D341Med (cell line): ENCODE results near the gene PAQR7.
A peak's percentile ranks its signal among the peaks of the same experiment; 100 is the strongest.
"Not testable (repeated sequence)": the region's sequence is repeated elsewhere in the genome, so short reads cannot be mapped to it uniquely, and the experiment has no call there.

ENCODE experiments used
- DNase-seq: peaks from one replicate; pipeline ENCODE4 v3.0.0; 2012; ENCODE audit warnings: low spot score

PAQR7 gene

DNA sequence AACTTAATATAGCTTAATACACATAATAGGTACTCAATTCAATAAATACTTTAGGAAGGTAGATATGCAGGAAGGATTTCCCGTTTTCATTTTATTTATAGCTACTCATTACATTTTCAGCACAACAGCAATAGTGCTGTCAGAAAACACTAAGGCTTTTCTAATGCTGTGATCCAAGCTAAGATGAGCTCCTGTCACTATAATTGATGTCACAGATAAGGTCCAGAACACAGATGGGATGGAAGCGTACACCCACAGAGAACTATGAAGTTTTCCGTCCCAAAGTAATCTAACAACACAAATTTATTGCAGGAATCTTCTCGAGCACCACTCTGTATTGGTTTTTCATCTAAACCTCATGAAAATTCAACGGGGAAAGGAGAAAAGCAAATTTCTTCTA is 29.8 kb downstream of the PAQR7 start:
- no peak for DNase-seq

DNA sequence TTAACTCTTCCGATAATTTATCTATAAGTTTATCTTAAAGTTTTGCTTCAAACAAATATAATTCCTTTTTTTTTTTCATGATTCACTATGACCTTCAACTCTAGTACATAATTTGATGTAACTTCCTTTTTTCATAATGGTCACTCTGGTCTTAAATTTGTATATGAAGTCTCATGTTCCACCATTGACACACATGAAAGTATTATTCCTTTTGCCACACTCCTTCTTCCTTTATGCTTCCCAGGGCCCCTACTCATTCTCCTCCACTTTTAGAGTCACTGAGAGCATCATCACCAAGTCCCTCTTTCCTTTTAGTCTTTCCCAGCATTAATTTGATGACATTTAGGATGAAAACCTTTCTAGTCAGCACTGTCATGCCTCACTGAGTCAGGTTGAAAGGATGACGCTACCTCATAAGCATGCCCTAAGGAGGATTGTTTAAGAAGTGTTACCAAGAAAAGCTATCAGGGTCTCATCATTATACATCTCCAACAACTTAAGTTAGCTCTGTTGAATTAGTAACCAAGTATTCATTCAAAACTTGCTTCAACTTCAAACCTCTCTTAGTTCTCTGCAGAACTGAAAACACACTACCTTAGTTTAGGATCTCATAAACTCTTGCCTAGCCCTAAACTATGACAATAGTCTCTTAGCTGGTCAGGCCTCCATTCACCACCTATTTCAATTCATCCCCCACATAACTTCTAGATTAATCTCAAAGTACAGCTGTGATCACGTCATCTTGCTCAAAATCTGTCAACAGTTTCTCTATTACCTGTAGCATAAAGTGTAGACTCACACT is 30.8 kb downstream of the PAQR7 start:
- DNase-seq = no peak

DNA sequence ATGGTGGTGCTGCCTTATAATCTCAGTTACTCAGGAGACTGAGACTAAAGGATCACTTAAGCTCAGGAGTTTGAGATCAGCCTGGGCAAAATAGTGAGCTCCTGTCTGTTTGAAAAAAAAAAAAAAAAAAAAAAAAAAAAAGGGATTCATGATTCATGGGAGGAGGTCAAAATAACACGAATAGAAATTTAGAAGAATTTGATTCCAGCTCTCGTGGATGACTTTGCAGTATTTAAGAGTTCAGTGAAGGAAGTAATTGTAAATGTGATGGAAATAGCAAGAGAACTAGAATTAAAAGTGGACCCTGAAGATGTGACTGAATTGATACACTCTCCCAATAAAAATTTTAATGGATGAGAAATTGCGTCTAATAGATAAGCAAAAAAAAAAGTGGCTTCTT is 32.0 kb downstream of the PAQR7 start:
- no peak for DNase-seq

DNA sequence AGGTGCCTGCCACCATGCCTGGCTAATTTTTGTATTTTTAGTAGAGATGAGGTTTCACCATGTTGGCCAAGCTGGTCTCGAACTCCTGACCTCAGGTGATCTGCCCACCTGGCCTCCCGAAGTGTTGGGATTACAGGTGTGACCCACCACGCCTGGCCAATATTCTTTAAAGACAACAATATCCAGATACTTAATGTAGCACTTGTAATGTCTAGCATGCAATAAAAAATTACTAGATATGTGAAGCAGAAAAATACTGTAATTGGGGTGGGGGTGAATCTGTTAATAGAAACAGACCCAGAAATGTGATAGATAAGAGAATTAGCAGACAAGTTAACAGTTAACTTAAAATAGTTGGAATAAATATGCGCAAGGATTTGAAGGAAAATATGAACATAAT is 35.7 kb downstream of the PAQR7 start:
- not testable (repeated sequence) for DNase-seq

DNA sequence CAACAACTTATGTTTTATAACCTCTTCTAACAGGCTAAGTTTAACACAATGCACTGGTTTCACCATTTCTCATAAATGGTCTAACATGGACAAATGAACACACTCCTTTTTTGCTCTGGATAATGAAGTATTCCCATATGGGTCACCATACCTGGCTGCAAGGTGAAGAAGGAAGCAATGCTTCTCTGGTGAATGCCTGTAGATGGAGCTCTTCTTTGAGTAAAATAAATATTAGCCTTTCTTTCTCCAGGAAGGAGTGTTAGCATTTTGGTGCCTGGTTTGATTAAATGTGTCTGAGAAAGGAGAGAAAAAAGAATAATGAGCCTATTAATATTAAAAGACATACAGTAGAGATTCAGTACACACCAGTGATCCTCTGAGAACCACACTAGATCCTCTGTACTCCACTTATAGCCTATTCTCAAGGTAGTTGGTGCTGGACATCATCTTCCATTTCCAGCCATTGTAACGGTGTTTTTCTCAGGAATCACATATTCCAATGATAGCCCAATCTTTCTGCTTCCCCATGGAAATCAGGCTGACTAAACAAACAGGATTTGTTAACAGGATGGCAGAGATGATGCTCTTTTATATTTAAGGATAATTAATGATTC is 38.1 kb downstream of the PAQR7 start:
- no peak for DNase-seq

DNA sequence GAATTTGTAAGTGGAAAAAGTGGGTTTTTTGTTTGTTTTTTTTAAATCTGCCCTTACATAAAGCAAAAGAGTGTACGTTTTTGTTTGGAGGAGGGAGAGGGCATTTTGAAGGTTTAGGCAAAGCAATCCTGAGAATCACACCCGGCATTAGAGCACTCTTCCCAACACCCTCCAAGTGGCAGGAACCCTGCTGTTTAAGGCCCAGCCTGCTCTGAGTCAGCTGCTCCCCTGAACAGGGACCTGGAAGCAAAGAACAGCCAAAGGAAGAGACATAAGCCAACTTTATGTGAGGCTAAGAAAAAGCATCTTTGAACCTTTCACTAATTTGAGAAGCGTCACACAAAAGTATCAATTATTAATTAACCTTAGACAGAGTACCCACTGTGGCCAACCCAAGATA is 38.8 kb downstream of the PAQR7 start:
- no peak for DNase-seq

DNA sequence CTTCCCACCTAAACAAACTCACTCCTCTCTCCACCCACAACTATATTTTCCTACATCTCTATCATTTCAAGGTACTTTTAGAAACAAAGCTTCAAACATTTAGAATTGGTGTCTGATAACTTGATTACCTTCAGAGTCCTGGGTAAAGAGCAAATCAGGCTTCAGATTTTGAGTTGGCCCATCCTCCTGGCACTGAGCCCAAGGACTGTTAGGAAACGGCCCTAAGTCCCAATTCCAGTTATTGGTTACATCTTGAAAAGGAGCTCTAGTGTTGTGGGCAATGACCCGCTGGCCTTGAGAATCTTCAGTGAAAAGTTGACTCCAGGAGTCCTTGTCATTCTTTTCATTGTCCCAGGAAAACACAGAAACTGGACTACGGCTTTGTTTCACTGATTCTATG is 40.6 kb downstream of the PAQR7 start:
- no peak for DNase-seq

DNA sequence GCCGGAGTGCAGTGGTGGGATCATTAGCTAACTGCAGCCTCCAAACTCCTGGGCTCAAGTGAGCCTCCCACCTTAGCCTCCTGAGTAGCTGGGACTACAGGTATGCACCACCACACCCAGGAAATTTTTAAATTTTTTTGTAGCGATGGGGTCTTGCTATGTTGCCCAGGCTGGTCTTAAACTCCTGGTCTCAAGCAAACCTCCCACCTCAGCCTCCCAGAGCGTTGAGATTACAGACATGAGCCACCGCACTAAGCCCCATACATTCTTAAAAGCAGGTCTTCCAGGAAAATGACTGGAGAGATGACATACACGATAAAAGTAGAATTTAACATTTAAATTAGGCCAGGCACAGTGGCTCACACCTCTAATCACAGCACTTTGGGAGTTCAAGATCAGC is 42.4 kb downstream of the PAQR7 start:
- no peak for DNase-seq

DNA sequence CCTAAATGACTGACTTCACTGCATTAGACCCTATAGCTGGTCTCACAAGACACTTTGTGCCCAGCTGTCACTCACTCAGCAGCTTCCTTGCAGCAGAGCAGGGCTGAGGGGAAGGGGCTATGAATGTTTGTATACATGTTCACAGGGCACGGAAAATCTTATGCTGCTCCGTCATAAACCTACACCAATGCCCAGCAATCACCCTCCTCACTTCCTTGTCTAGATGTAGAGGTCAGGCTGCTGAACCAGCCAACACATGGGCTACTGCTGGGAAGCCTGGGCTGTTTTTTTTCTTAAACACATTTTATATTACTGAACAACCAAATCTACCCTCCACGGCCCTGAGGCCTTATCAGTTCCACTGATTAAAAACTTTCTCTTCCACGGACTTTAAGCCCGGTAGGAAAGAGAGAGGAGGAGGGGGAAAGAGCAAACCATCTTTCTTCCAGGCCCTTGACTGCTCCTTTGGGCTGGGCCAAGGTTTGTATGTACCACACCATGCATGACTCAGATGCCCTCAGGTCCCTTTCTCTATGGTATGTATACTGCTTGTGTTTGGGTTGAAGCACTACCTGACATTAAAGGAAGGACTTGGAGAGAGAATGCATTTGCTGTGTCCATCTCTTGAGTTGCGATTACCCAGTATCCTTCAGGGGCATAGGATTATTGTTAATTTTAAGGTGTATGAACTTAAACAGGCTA is 43.0 kb downstream of the PAQR7 start:
- no peak for DNase-seq

DNA sequence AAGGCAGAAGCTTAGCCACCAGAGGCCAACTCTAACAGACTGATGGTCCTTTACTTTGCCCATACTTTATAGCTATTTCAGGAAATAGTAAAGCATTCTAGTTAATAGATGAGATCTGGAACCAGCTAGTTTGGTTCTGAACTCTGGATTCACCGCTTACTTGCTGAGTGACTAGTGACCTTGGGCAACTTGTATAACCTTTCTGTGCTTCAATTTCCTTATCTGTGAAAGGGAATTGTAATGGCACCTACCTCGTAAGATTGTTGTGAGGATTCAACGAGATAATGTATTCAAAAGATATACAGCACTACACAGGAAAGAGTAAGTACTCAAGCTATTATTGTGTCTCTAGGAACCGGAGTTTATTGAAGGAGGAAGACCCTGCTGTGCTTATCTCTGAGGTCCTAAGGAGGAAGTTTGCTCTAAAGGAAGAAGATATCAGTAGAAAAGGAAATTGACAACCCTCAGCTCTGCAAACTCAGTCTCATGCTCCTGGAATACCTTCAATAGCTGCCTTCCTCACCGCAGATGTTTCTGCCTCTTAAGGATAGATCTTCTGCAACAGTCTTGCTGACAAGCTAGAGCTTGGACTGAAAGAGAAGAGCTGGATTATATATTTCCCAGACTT is 43.8 kb downstream of the PAQR7 start:
- no peak for DNase-seq

DNA sequence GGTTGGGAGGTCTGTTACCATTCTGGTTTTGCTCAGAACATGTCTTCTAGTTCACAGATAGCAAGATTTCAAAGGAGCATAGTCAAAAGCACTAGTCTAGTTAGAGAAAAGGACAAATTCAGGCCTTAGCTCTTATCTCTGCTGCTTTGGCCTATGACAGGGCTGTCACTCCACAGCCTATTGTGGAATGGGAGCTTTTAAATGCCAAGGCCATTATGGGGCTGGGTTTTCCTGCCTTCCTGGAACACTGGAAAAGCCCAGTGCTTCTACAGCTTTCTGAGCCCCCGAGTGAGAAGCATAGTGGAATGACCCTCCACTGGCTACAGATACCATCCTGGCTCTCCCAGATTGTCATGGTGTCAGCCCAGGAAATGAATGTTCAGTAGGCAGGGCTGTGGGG is 46.5 kb downstream of the PAQR7 start:
- no peak for DNase-seq

DNA sequence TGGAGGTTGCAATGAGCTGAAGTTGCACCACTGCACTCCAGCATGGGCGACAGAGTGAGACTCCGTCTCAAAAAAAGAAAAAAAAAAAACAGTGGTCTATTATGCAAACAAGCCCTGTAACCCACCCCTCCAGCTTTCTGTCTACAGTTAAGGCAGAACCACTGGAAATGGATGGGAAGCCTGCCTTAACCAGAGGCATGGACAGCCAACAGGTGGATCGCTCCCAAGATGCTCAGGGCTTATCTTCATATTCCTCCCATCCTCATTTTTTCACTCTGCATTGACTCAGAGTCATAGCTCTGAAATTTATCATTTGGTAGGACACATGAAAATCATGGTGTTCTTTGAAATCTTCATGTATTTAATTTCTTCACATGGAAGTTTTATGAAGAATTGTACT is 47.0 kb downstream of the PAQR7 start:
- DNase-seq = no peak

DNA sequence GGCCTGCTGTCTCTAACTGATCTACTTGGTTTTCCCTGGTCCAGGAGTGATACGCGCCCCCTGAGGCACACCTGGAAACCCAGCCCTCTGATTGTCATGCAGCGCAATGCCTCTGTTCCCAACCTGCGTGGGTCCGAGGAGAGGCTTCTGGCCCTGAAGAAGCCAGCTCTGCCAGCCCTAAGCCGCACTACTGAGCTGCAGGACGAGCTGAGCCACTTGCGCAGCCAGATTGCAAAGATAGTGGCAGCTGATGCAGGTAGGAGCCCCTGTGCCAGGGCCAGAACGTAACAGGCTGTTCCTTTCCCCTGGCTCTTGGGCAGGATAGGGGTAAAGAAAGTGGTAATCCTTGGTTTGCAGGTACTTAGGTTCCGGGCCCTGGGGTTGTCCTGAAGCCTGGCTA is 48.9 kb downstream of the PAQR7 start:
- no peak for DNase-seq

DNA sequence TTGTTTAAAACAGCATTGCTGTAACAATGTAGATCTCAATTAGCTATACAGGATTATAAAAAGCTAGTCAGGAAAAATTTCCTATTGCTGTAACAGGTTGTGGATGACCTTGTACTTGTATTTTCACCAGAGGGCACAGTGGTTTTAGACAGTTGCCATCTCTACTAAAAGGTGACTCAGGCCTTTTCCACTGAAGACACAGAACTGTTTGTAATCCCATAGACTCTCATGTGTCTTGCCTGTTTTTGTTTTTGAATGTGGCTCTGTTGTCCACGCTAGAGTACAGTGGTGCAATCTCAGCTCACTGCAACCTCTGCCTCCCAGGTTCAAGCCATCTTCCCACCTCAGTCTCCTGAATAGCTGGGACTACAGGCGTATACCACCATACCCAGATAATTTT is 49.9 kb downstream of the PAQR7 start:
- no peak for DNase-seq

DNA sequence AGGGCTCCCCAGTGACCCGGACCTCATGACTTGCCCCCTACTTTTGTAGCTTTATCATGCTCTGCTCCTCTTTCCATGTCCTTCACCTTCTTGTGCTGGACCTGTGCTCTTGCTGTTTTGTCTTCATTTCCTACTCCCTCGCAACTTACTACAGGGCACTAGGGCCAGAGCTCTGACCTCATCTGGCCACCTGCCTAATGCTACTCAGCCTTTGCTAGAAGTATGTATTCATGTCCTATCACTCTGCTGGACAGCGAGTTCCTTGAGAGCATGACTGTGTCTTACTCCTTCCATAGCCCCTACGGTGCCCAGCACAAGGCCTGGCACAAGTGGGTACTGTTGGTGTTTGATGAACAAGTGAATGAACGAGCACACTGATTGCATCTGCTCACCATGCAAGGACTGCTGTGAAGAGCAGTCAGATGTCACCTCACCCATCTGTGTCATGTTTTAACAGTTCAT is 53.8 kb downstream of the PAQR7 start:
- DNase-seq = no peak

DNA sequence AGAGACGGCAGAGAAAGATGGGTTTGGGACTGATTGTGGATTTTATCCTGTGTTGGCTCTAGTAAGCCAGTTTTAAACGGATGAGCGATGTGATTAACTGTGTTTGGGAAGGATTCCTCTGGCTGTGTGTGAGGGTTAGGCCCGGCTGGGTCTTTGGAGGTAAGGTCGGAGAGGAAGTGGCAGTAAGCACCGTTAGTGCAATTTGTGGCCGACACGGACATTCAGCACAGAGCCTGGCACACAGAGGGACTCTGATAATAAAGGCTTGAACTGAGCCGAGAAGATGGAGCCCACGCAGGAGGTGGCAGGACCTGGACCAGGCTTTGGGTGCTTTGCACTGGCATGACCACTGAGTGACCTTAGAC is 54.4 kb downstream of the PAQR7 start:
- no peak for DNase-seq

DNA sequence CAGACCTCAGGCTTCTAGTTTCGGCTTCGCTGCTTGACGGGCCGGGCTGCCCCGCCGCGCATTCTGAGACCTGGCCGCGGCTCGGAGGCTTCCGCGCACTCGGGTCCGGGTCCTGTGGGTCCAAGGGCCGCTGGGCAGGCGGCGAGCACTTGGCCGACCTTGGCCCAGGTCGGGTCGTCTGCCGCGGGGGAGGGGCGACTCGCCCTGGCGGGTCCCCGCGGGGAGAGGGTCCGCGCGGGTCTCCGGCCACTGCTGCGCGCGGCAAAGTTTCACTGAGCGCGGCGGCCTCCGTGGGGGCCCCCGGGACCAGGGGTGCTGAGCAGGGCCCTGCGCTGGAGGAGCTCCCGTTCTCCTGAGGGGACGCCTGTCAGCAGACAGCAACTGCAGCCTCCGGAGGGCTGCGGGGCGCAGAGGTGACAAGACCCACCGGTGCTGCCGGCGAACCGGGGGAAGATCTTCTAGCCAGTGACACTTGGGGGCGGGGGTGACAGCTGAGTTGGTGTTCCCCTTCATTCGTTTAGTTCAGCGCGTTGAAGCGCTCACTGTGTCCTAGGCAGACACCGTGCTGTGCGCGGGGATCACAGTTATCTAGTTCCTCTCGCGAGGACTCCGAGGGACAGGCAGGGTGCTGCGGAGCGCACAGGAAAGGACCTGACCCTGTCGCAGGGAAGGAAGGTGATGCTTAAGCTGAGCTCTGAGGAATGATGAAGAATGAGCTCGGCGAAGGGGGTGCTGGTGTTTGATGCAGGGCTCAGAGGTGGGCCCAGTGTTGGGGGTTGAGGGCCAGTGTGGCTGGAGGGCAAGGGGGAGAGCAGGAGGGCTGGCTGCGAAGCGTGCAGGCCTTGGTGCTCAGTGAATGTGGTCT is 55.0 kb downstream of the PAQR7 start:
- peak; percentile 75 for DNase-seq

DNA sequence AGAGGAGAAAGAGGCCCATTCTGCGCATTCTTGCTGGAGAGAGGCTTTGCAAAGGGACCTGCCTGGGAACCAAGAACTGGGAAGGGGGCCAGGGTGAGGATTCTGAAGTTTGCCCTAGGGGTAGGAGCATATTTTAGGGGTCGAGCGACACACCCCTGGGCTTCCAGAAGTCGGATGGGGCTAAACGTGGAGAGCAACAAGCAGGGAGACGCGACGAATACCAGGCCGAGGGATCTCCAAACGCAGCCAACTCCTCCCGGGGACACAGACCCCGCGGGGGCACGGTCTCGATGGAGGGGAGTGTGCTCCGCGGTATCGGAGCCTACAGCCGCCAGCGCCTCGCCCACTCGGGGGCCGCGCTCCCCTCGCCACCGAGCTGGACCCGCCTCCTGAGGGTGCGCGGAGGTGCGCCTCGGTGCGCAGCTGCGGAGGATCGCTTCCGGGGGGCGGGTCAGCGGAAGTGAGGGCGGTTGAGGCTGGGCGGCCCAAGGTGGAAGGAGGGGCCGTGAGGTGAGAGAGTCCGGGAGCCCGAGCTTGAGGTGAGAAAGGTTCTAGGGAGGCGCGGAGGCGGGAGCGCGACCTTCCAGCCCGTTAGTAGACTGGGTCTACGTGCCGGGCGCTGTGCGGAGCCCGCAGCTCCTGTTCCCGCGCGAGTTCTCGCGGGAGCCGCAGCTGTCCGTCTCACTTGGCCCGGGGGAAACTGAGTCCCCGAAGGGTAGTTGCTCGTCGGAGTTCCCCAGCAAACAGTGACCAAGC is 55.8 kb downstream of the PAQR7 start, which contains the start of gene MTFR1L:
TSS of gene MTFR1L (plus strand) at position 464 of the 756 bp plus-strand sequence. CDS start 3,151 bp downstream, outside the sequence.
- peak; percentile 95 for DNase-seq

DNA sequence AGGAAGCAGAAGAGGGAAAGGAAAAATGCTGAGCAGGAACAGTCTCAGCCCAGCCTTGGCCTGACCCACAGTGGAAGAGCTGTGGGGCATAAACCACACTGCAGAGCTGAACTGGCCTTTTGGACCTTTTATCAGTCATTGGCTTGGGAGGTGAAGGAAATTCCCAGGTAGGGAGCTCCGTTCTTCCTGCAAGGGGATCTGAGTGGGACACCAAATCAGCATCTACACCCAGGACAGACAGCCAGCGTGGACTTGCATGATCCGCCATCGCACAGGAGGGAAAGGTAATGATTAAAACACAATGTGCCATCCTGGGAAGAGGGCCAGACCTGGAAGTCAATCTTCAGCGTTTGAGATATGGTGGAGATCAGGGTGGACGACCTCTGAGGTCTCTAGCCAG is 56.9 kb downstream of the PAQR7 start:
- no peak for DNase-seq

DNA sequence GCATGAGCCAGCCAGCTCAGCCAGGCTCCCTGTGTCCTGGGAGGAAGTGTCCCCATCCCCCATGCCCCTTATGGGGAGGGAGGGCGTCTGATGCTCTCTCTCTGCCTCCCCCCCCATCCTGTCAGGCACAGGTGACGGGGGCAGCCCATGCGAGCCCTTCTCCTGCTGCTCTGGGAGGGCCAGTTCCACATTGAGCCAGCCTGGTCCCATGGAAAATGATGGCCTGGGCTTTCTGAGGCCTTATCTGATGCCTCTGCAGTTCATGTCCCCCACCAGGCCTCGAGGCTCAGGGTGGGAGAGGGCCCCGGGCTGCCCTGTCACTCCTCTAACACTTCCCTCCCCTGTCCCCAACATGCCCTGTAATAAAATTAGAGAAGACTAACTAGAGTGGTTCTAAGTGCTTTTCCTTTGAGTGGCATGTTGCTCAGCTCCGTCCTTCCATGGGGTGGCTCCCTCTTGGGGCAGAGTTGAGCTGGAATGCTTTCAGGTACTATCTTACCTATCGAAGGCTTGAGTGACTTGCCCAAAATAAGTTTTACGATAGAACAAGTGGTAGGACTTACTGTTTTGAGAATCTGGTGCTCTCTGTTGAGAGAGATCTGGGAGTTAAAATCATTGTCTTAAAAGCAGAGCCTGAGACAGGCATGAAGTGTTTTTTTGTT is 57.5 kb downstream of the PAQR7 start:
- DNase-seq = no peak
